HG03575 (cell line): Measurements from ENCODE around the gene KRTAP17-1.
"Not testable (repeated sequence)": the region's sequence is repeated elsewhere in the genome, so short reads cannot be mapped to it uniquely, and the experiment has no call there.

Experiments used
- ATAC-seq: cut with Tn5 transposase; IDR thresholded peaks from one replicate; pipeline ENCODE4 v1.9.1; 2021; ENCODE audit not compliant: unreplicated experiment, insufficient number of reproducible peaks, low FRiP score; ENCODE audit errors: extremely low read depth

KRTAP17-1 gene

DNA sequence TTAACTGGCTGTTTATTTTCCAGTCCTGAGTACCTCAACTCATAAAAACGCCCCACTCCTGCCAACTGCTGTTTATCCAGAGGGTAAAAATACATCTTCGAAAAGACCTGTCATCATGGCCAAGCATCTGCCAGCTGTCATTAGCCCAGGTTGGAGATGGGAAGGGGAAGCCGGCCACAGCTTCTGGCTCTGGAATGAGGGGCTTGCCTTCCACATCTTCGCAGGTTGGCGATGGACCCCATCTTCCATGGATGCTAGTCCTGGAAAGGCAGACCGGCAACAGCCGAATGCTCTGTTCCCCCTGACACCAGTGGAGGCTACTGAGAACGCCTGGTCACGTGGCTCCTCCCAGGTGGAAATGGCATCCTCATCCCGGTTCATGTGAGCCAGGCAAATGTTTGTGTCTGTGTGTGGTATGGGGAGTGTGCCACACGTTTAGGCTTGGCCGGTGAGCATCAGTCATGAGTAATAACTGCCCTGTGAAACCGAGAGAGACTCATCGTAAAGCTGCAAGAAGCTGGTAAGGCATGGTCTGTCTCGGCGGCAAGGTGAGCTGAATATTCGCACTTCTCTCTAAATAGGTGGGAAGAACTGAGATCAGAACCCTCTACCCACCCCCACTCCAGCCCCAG, 420 bp upstream of the KRTAP17-1 start:
- ATAC-seq, result no peak

DNA sequence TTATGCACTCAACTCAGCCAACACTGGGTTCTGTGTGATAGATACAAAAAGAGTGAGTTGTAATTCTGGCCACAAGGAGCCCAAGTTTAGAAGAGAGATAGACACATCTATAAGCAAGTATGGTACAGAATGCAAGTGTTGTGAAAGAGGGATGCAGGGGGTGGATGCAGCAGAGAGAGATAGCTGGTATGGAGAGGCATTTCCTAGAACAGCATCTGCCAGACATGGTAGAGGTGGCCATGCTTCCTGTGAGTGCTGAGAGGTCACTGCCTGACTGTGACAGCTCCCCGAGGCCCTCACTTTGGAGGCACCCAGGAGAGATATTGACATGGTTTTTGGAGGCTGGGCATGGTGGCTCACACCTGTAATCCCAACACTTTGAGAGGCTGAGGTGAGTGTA, 4.4 kb downstream of the KRTAP17-1 start:
- ATAC-seq, result no peak

DNA sequence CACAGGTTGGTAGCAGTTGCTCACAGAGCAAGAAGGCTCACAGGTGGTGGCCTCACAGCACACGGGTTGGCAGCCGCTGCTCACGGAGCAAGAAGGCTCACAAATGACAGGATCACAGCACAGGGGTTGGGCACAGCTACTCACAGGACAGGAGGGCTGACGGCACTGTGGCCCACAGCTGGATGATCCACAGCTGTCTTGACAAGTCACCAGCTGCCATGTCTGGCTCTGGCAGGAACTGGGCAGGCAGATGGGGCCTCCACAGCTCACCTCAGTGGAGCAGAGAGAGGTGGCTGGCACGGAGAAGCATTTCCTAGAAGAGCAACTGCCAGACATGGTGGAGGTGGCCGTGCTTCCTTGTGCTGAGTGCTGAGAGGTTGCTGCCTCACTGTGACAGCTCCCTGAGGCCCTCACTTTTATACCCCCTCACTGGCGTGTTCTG, 6.6 kb downstream of the KRTAP17-1 start, which contains the start of gene KRTAP16-1:
KRTAP16-1 (minus strand) TSS at position 392 of the 442 bp plus-strand sequence; CDS start at position 336, 56 bp downstream.
- no peak for ATAC-seq

DNA sequence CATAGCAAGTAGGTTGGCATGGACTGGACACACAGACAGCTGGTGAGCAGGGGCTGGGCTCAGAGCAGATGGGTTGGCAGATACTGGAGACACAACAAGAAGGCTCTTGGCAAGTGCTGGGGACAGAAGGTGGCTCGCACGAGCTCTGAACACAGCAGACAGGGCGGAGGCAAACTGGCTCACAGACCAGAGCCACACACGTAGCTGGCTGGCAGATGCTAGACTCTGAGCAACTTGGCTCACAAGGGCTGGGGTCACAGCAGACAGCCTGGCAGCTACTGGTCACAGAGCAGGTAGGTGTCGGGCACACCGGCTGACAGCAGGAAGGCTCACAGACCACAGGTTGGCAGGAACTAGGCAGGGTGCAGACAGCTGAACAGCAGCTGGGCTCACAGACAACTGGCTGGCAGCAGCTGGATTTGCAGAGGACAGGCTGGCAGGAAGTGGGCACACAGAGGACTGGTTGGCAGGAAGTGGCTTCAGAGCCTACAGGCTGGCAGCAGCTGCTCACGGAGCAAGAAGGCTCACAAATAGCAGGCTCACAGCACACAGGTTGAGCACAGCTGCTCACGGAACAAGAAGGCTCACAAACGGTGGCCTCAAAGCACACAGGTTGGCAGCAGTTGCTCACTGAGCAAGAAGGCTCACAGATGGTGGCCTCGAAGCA, 7.1 kb downstream of the KRTAP17-1 start:
- no peak for ATAC-seq

DNA sequence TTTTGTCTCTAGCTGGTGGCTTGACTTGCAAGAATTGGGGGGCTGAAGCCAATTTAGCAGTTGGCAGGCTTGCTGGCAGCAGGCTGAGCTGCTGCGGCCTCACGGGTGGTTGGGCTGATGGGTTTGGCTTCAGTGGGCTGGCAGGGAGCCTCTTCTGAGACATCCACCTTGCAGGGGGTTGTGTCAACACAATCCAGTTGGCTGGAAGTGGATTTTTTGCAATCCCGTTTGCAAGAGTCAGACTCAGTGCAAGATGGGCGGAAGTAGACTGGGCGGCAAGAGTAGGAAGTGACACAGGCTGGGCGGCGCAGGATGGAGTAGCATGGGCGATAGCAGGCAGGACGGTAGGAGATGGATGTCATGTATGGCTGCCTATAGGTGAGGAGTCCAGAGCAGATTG, 7.9 kb downstream of the KRTAP17-1 start:
- no peak for ATAC-seq

DNA sequence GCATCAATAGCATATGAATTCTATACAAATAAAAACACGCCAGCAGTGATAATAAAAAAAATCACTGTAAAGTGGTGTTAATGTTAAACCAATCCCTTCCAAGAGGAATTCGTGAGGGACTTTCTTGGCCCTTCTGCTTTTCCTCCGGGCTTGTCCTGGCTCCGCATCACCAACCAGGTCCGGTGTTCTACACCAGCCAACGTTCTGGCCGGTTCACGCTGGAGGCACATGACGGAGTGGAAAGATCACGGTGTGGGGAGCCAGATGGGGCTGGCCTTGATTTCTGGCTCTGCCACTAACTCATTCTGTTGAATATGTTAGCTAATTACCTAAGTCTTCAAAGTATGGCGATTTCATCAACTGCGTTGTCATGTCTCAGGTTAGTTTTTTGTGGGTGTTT, 11.4 kb downstream of the KRTAP17-1 start:
- ATAC-seq, result no peak

DNA sequence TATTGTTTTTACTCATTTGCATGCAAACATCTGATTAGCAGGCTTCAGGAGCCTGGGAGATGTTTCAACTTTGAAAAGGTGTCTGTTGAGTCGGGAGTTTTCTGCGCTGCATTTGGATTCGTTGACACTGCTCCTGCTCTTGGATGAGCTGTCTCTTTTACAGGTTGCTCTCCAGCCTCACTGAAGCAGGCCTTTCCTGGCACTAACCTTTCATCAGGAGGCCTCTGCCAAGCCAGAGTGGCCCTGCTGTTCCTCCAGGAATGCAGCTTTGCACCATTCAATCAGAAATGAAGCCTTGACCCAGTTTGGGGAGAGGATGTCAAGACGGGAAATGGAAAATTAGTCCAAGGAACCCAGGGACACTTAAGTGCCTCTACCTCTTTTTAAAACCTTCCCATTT, 12.5 kb downstream of the KRTAP17-1 start:
- no peak for ATAC-seq

DNA sequence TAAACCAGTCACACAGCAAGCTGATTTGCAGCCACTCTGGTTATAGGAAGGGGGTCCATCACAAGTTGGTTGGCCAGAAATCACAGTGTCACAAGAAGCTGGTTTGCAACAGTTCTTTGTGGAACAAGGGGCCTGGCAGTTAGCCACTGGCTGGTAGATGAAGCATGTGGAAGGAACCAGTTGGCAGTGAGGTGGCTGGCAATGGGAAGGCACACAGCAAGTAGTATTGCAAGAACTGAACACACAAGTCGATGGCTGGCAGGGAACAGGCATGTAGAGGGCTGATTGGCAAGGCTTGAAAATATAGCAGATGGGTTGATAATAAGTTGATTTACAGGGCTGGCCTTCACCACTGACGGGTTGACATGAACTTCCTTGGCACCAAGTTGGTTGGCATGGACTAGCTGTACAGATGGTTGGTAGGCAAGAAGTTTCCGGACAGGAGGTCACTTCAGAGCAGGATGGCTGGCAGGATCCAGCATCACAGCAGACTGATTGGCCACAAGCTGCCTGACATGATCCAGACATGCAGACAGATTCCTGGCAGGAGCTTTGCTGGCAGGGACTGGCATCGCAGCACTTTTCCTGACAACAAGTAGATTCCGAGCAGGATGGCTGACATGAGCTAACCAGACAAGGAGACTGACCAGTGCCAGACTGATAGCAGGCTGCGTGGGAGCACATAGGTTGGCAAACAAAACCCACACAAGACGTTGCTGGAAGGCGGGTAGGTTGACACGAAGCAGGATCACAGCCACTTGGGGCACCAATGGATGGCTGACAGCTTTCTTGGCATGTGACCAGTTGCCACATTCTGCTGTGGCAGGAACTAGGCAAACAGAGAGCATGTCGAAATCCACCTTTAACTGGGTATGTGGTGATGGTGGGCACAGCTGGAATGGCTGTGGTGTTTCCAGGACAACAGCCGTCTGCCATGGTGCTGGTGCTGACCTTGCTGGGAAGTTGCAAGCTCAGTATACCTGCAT, 13.3 kb downstream of the KRTAP17-1 start, which contains the start of gene KRTAP29-1:
KRTAP29-1 (minus strand) TSS at position 936 of the 986 bp plus-strand sequence; CDS start at position 936, 0 bp downstream.
- ATAC-seq, result no peak

DNA sequence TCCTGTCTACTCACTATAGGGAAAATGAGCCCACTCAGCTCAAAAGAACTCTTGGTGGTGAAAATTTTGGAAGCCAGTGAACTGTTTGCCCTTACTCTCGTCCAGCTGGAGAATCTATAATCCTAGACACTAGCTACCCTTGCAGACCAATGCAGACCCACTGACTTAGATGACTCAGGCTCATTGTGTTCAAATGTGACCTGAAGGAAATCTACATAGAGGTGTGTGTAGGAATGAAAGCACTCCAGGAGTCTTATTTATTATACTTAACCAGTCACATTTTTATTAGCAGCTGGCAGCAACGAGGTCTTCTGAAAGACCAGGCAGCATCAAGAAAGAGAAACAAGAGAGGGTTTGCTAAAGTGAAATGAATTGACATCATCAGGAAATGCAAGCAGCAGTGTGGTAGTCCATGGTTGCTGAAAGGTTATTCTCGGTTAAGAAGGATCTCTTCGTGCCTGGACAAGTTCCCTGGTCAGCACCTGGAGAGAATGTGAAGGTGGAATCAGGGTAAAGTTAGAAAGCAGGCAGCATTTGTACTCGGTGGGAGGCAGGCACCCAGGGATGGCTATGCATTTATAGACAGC, 14.2 kb downstream of the KRTAP17-1 start:
- ATAC-seq, result no peak

DNA sequence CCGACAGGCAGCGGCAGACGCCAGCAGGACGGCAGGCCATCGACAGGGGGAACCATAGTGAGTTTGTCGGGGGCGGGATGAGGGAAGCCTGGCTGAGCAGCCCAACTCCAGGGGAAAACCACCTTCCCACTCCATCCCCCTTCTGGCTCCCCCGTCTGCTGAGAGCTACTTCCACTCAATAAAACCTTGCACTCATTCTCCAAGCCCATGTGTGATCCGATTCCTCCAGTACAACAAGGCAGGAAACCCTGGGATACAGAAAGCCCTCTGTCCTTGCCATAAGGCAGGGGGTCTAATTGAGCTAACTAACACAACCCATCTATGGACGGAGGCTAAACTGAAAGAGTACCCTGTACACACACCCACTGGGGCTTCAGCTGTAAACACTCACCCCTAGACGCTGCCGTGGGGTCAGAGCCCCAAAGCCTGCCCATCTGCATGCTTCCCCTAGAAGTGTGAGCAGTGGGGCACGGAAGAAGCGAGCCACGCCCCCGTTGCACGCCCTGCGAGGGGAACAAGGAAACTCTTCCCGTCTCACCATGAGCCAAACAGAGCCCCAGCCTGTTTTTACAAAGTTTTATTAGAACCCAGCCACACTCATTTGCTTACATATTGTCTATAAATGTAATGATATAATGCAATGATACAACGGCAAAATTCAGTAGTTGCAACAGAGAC, 16.9 kb downstream of the KRTAP17-1 start:
- no peak for ATAC-seq

DNA sequence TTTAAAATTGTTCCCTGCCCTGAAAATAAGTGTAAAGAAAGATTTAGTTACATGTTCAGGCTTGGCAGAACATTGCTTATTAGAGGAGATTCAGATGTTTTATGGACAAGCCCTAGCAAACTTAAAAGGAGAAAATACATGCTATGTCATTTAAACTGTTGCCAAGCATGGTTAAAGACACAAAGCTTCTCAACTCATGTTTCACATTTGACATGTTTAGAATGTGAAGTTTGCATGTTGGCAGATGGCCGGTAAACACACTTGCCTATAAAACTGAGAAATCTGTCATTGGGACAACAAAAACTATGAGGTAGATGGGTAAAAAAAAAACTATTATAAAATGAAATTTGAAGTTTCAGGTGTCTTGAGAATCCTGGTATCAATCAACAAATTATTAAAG, 18.7 kb downstream of the KRTAP17-1 start:
- ATAC-seq, result no peak

DNA sequence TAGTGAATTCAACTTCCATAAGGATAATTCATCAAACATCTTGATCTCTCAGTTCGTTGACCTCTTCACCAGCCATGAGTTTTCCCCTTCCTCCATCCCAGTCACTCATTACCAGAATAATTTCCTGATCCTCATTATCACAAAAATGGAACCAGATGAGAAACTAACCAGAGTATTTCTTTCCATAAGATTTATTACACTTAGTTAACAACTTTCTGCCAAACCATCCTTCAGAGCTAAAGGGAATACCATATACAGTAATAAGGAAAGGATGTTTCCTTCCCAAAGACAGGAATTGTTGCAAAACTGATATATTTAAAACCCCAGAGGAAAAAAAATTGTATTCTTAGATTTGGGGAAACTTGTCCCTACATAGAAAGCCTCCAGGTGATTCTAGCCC, 21.5 kb downstream of the KRTAP17-1 start:
- ATAC-seq, result no peak

DNA sequence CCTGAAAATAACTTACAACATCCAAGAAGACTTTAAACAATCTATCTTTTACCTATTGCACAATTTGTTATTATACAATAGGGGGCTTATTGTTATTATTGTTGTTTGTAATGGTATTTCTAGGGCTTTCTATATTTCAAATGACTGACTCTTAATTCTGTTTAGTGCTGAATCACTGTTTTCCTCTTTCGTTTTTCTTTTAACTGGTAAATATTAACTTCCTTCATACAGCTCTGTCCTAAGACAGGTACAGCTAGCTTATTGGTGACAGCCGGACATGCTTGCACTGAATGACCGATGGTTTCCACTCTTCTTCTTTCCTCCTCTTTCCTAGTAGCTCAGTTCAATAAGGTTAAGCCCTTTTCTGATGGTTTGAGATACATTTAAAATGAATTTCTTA, 28.5 kb downstream of the KRTAP17-1 start:
- no peak for ATAC-seq

DNA sequence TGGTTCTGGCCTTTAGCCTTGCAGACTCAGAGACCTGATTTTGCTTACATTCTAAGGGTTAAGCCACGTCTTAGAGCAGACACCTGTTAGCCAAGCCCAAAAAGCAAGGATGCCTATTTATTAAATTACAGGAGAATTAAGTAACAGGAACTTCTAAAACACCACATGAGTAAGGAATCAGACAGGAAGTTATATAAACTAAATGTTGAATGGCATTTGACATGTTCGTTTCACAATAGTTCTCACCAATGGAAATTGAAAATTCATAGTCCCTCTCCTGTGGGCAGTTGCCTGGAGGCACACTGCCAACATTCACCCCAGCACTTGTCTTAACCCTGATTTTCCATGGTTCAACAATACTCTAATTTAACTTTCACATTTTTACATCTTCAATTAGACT, 31.0 kb downstream of the KRTAP17-1 start:
- no peak for ATAC-seq

DNA sequence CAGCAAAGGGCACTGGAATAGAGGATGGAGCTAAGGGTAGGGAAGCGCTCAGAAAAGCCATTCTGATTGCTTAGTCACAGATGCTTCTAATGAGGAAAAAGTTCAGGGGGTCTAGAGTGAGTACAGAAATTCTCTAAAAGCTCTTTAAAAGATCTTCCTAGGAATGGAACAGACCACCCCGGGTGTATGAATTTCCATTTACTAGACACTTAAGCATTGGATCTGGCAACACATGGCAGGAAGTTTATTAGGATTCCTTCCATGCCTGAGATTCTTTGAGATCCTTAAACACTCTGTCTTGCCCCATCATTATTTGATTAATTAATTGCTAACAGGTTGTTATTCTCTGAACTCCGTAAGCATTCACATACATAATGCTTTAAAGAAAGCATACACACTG, 31.5 kb downstream of the KRTAP17-1 start:
- ATAC-seq, result no peak

DNA sequence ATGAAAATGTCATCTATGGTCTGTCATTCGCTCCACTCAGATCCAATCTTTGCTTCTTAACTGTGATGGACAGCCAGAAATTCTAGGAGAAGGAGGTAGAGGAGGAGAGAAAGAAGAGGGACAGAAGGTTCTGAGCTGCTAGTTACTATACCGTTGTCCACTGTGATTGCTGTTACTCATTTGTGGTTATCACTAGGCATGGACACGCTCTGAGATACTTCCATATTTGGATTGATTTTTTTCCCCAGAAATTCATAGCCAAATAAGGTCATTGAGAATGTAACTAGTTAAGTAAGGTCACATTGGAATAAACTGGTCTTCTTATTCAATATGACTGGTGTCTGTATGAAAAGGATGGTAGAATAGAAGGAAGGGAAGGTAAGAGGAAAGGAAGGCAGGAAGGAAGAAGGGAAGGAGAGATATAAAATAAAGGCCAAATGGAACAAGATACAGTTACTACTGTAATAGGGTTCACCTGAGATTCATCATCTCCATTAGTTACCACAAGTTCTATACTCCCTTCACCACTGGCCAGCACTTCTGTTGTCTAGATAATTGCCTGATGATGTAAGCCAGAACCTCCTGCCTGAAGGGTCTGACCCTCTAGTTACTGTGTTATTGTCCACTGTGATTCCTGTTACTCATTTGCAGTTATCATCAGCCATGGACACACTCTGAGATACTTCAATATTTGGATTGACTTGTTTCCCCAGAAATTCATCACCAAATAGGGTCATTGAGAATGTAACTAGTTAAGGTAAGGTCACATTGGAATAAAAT, 37.1 kb downstream of the KRTAP17-1 start:
- no peak for ATAC-seq

DNA sequence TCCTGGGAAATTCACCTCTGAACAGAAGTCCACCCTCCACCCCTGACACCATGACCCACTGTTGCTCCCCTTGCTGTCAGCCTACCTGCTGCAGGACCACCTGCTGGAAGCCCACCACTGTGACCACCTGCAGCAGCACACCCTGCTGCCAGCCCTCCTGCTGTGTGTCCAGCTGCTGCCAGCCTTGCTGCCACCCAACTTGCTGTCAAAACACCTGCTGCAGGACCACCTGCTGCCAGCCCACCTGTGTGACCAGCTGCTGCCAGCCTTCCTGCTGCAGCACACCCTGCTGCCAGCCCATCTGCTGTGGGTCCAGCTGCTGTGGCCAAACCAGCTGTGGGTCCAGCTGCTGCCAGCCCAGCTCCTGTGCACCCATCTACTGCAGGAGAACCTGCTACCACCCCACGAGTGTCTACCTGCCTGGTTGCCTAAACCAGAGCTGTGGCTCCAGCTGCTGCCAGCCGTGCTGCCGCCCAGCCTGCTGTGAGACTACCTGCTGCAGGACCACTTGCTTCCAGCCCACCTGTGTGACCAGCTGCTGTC, 39.8 kb downstream of the KRTAP17-1 start, which contains the start of gene KRTAP9-7:
KRTAP9-7 (plus strand) TSS at position 51 of the 543 bp plus-strand sequence; CDS start at position 51, 0 bp downstream.
- not testable (repeated sequence) for ATAC-seq
